SK-N-MC (cell line): ENCODE data around the gene PLEKHA6.

Source experiments
- EZH2 ChIP-seq: fragments of 200-600 bp; sonication (generic); IDR thresholded peaks from one replicate; pipeline ENCODE4 v1.6.1; 2017; ENCODE audit warnings: antibody characterized with exemption
- POLR2AphosphoS5 ChIP-seq: IDR thresholded peaks from 2 replicates; pipeline ENCODE4 v1.6.1; 2012; ENCODE audit warnings: mild to moderate bottlenecking, low read depth, low read length, borderline replicate concordance

DNA sequence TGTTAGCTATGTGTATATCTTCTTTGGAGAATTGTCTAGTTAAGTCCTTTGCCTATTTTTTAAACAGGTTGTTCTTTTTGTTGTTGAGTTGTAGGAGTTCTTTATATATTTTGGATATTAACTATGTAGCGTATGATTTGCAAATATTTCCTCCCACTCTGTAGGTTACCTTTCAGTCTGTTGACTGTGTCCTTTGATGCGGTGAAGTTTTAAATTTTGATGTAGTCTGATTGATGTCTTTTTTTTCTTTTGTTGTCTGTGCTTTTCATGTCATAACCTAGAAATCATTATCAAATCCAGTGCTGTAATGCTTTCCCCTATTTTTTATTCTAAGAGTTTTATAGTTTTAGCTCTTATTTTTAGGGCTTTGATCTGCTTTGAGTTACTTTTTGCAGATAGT is 154.8 kb downstream of the PLEKHA6 start:
- TF ChIP-seq EZH2: no peak
- no peak for TF ChIP-seq POLR2AphosphoS5
